GM03348 (cell line): ENCODE data around the gene SKAP2.

Source experiments
- DNase-seq: peaks from one replicate; pipeline ENCODE4 v3.0.0; 2012; ENCODE audit warnings: low spot score

The SKAP2 gene

GRCh38 chr7:26864309-26865093 lies at the start of gene SKAP2:
SKAP2 (minus strand) TSS chr7:26864590; CDS start chr7:26864429, 161 bp downstream.
- DNase-seq, result peak; percentile 99

GRCh38 chr7:26912933-26913536 lies 48.6 kb upstream of the SKAP2 start:
- DNase-seq, result no peak

DNA sequence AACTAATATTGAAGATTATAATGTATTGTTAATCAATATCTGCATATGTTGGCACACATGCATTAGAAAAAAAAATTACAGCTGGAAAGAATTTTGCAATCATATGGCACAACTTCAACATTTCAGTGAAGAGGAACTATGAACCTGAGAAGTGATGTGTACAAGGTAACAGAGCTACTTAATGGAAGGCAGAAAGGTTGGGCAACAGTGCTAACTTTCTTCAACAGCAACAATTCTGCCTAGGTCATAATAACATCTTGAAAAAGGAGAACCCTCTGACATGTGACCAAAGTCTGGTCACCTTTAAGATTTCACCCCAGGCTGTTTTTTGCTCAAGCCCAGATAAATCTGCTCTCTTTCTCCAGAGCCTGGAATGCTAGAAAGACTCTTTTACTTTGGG lies 47.9 kb upstream of the SKAP2 start:
- DNase-seq, result no peak

DNA sequence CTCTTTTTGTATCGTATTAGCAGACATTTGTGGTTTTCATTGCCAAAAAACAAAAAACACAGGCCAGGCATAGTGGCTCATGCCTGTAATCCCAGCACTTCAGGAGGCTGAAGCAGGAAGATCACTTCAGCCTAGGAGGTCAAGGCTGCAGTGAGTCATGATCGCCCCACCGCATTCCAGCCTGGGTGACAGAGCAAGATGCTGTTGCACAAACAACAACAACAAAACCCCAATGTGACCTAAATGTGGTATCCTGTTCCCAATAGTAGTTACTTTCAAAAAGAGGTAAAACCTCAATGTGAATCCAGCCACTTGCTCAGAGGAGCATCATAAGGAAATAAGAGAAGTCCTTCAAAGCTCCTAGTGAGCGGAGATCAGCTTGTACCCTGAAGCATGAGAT lies 45.8 kb upstream of the SKAP2 start:
- DNase-seq, result peak; percentile 31

DNA sequence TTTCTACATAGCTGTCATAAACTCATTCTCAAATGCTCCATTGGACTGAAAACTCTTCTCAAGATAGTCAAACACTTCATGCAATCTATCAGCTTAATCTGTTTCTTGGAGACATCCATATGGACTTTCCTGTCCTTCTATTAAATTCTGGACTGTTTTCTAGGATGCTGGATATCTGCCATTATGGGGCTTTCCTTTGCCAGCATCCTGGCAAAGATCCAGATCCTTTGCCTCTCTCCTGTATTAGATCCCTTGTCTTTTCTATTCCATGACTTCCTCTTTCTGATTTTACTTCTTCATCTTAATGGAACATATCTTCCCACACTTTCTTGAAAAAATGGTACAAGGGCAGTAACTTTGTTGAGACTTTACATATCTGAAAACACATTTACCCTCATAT lies 35.9 kb upstream of the SKAP2 start:
- no peak for DNase-seq

- no peak for DNase-seq
Observed at GRCh38 chr7:26899519-26899918, 35.1 kb upstream of the SKAP2 start.

DNA sequence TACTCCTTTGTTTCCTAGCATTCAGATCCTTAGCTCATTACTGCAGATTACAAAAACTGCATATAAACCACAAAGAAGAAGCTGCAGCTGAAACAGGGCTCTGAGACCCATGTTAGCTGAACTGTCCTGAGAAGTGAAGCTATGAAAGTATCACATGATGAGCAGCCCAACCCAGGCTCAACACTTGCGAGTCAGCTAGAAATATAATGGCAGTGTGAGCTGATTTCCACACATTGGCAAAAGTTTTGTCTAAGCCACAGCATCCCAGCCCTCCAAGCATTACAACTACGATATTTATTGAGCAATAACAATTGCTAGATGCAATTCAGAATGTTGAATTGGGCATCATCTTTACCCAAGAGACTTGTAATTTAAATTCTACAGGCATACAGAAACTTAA lies 34.5 kb upstream of the SKAP2 start:
- peak; percentile 53 for DNase-seq

GRCh38 chr7:26897928-26898327 lies 33.5 kb upstream of the SKAP2 start:
- DNase-seq, result no peak

DNA sequence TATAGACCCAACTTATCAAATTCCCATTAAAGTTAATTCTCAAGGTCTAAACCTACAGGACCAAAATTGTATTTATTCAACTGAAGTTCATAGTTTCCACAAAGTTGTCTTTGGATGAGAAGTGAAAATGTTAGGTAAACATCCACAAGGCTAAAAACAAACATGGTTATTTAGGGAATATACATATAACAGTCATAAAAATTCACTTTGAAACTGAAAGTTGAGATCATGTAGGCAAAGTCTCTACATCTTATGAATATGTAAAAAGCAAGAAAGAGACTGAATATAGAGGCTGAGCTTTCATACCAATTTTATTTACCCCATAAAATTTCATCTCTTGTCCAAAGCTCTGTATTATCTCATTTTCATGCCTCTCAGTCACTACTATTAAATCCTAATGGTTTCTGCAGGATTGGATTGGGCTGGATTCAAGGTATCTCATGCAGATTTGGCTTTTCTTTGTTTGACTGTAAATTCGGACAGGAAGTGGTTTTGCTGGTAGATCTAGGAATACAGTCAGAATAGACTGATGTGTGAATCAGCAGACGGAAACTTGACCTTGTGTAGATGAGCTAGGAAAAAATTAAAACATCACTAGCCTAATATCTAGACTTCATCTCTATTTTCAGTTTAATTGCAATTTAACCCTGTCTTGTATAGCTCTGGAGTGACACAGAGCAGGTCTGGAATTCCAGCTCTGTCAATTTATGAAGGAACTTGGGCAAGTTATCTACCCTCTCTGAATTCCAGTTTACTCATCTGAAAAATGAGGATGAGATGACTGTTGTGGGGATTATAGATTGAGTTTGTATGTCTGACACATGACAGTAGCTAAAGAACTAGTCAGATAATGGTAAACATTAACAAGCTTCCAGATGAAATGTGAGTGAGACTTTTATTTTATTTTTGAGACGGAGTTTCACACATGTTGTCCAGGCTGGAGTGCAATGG lies 27.3 kb upstream of the SKAP2 start:
- DNase-seq, result peak; percentile 31

- peak; percentile 6 for DNase-seq
Observed at GRCh38 chr7:26880852-26881251, 16.5 kb upstream of the SKAP2 start.

- no peak for DNase-seq
Observed at GRCh38 chr7:26879671-26880070, 15.3 kb upstream of the SKAP2 start.

- no peak for DNase-seq
Observed at GRCh38 chr7:26868841-26869495, 4.6 kb upstream of the SKAP2 start.

DNA sequence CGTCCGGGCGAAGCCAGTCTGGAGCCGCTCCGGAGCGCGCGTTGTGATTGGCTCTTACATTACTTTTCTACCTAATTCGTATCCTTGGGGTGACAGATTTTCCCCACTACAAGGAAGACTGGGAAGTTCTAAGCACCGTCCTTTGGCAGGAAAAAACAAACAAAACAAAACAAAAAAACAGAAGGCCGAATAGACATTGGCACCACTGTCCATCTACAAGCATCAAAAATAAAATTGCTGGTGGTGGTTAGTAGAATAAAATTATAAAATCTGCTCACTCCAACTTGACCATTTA lies 651 bp upstream of the SKAP2 start:
- DNase-seq, result peak; percentile 73

GRCh38 chr7:26863518-26864308 lies 677 bp downstream of the SKAP2 start:
- peak; percentile 7 for DNase-seq

GRCh38 chr7:26862834-26863233 lies 1.6 kb downstream of the SKAP2 start:
- no peak for DNase-seq

GRCh38 chr7:26861050-26861449 lies 3.3 kb downstream of the SKAP2 start:
- no peak for DNase-seq

DNA sequence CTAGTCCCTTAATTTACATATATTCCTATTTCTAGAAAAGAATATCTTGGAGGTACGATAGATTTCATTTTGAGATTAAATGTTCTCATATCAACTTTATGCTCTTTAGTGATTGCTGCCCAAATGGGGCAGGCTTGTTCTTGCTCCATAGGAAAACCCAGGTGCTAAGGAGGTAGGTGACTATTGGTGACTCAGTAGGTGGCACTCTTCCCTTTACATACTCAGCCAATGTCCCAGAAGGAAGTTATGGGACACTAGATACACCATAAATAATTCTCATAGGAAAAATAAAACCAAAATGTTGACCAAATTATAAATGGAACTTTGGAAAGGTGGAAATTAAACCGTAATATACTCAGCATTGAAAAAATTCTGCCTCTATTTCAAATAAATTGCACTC lies 4.0 kb downstream of the SKAP2 start:
- DNase-seq, result no peak

GRCh38 chr7:26859720-26860119 lies 4.7 kb downstream of the SKAP2 start:
- DNase-seq, result no peak

DNA sequence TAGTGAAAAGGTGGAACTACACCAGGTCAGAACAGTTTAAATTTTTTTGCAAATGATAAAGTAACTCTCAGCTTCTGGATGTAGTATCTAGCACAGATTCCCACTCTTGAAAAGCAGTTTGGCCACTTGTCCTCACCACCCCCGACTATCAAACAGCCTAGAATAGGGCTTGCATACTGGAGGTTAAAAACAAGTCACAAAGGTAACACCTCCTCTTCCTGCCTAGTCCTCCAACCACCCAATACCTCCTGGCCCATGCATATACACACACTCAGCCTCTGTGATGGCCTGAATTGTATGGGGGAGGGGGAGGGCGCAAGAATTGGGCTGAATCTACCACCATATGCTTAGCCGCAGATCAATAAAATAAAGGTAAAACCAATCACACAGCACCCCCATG lies 5.7 kb downstream of the SKAP2 start:
- no peak for DNase-seq

- no peak for DNase-seq
Observed at GRCh38 chr7:26858241-26858715, 6.1 kb downstream of the SKAP2 start.

- DNase-seq, result no peak
Observed at GRCh38 chr7:26857506-26858240, 6.7 kb downstream of the SKAP2 start.
